OCI-LY7 (cell line): Measurements from ENCODE around the gene TMEM33. TPM values are rescaled to one million over a fixed set of nuclear protein-coding genes. Genes with fewer than 3 reads are reported as not detected.

Source experiments
- BruUV-seq: library from RNA; stranded (reverse); fragments of 400-500 nt; replicated peaks from 2 replicates; lab custom pipeline; 2021; lab: Mats Ljungman, UMichigan
- CTCF ChIA-PET: fragments of 300-600 bp; sonication (Branson Sonifier 250); formaldehyde crosslinking; loops from one replicate; lab custom pipeline; 2022; ENCODE audit warnings: antibody characterized with exemption; ENCODE audit not compliant: unreplicated experiment; lab: Charles Lee
- POLR2A ChIA-PET: fragments of 300-600 bp; sonication (Branson Sonifier 250); formaldehyde crosslinking; loops from one replicate; lab custom pipeline; 2022; ENCODE audit warnings: antibody characterized with exemption; lab: Charles Lee
- DNase-seq: peaks from one replicate; pipeline ENCODE4 v3.0.0-alpha.2; 2015; ENCODE audit warnings: low spot score
- H2AFZ ChIP-seq: fragments of 200-600 bp; sonication (generic), shearing (Covaris generic); 2 replicates; pipeline ENCODE4 v1.6.1; 2014; ENCODE audit warnings: mild to moderate bottlenecking, antibody characterized with exemption, low read length, moderate library complexity
- H3K27ac ChIP-seq: fragments of 200-600 bp; sonication (generic); 2 replicates; pipeline ENCODE4 v1.5.1; 2014; ENCODE audit warnings: mixed run types, low read depth, mild to moderate bottlenecking, moderate library complexity, low read length, inconsistent platforms; ENCODE audit not compliant: poor library complexity, severe bottlenecking
- H3K36me3 ChIP-seq: fragments of 200-600 bp; sonication (generic); 2 replicates; pipeline ENCODE4 v1.6.1; 2014; ENCODE audit warnings: mild to moderate bottlenecking, antibody characterized with exemption, low read length, moderate library complexity, mixed read lengths; ENCODE audit not compliant: insufficient read depth
- H3K4me1 ChIP-seq: fragments of 200-600 bp; sonication (generic); 2 replicates; pipeline ENCODE4 v1.5.1; 2014; ENCODE audit warnings: mild to moderate bottlenecking, low read length; ENCODE audit not compliant: insufficient read depth, poor library complexity, severe bottlenecking
- H3K4me2 ChIP-seq: fragments of 200-600 bp; sonication (generic); 2 replicates; pipeline ENCODE4 v1.6.1; 2014; ENCODE audit warnings: mild to moderate bottlenecking, low read length
- H3K4me3 ChIP-seq: fragments of 200-600 bp; sonication (generic); 2 replicates; pipeline ENCODE4 v1.5.1; 2014; ENCODE audit warnings: mild to moderate bottlenecking, low read depth, low read length; ENCODE audit not compliant: poor library complexity, severe bottlenecking
- H3K79me2 ChIP-seq: fragments of 200-600 bp; sonication (generic); 2 replicates; pipeline ENCODE4 v1.6.1; 2016; ENCODE audit warnings: low read depth, mild to moderate bottlenecking, low read length, moderate library complexity, mixed read lengths; ENCODE audit not compliant: insufficient read depth
- H3K9me2 ChIP-seq: fragments of 200-600 bp; sonication (generic); 2 replicates; pipeline ENCODE4 v1.6.1; 2016; ENCODE audit warnings: mild to moderate bottlenecking, low read length, mixed read lengths; ENCODE audit not compliant: insufficient read depth
- H3K9me3 ChIP-seq: fragments of 200-600 bp; sonication (generic); 2 replicates; pipeline ENCODE4 v1.6.1; 2014; ENCODE audit warnings: mild to moderate bottlenecking, mixed run types, low read length, mixed read lengths
- H4K20me1 ChIP-seq: fragments of 200-600 bp; sonication (generic); 2 replicates; pipeline ENCODE4 v1.6.1; 2014; ENCODE audit warnings: mild to moderate bottlenecking, antibody characterized with exemption, low read length, moderate library complexity, mixed read lengths; ENCODE audit not compliant: insufficient read depth
- CTCF ChIP-seq: fragments of 200-600 bp; sonication (generic); conservative IDR thresholded peaks from 2 replicates; pipeline ENCODE4 v1.5.1; 2014; ENCODE audit warnings: mild to moderate bottlenecking, antibody characterized with exemption, low read length, moderate library complexity, mixed read lengths
- EZH2phosphoT487 ChIP-seq: fragments of 200-600 bp; sonication (generic); IDR thresholded peaks from 2 replicates; pipeline ENCODE4 v1.6.1; 2018; ENCODE audit warnings: low read depth, borderline replicate concordance, mild to moderate bottlenecking, mixed run types, antibody characterized with exemption, low read length, moderate library complexity, mixed read lengths
- intact Hi-C: fragments of 100-400 bp; cut with micrococcal nuclease; formaldehyde crosslinking; loops from one replicate; pipeline ENCODE4 v1.10.0; 2022; ENCODE audit not compliant: unreplicated experiment
- total RNA-seq, 2 experiments: library from RNA; depleted of rRNA in 1 of 2; stranded (reverse); fragments of >200 nt in 1 of 2; shearing (Covaris generic) in 1 of 2; gene quantifications; 2 replicates each; pipeline ENCODE4 v1.2.3, GENCODE V29; 2014 to 2022

The TMEM33 gene
- total RNA-seq, 2 experiments from 2014 or later: 25.7 to 46.6 TPM

- BruUV-seq: no TSS peak
- H3K4me1 ChIP-seq: peaks cover 29% of the 10 kb centered on the region
- ChIA-PET CTCF (no interaction called here), POLR2A (interaction anchor here (1.0 to 1.1 kb wide), 3 partner anchors 8 to 82 kb away, joined by 3 to 4 read pairs (median 3); no protein-coding TSS in a partner anchor)
- H2AFZ ChIP-seq: peak overlapping the region; percentile 95
- H3K4me2 ChIP-seq: peak overlapping the region; percentile 81; the same call in 1 of the 2 replicates
- peaks cover 39% of the 10 kb centered on the region for H3K79me2 ChIP-seq
- TF ChIP-seq EZH2phosphoT487: no peak
- no peak for TF ChIP-seq CTCF
- no peak for DNase-seq
- H3K9me3 ChIP-seq: no peaks in the 10 kb centered on the region
- no peaks in the 10 kb centered on the region for H3K9me2 ChIP-seq
- no peak overlapping the region for H3K27ac ChIP-seq
- peaks cover 26% of the 10 kb centered on the region for H3K36me3 ChIP-seq
- no peak overlapping the region for H3K4me3 ChIP-seq
- peaks cover 16% of the 10 kb centered on the region; the same call in 1 of the 2 replicates for H4K20me1 ChIP-seq
- intact Hi-C loops: loop anchor here (2.0 kb wide), 1 partner anchor 57 kb away; the partner anchor contains the start of gene SLC30A9
These were observed 1.2 kb upstream of the TMEM33 start for GRCh38 chr4:41933997-41934503.

DNA sequence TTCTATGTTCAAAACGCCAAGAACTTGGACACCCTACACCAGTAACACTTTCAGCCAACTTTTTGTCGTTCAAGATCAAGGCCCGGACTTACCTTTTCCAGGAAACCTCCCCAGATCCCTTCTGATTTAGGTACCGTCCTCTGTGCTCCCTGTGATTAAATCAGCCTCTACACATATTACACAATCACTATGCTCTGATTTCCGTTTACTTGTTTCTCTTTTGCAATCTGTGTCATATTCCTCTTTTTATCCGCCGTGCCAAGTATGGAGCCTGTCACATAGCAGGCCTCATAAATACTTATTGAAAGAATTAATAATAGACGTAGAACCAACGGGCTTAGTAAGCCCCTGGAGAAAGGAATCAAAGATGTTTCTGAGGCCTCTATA, 722 bp upstream of the TMEM33 start:
- DNase-seq: no peak
- Histone ChIP-seq H3K9me3 (no peaks in the 10 kb centered on the region), H2AFZ (peak overlapping the region; percentile 95), H3K9me2 (no peaks in the 10 kb centered on the region), H3K4me3 (peak overlapping the region; percentile 97), H4K20me1 (peaks cover 16% of the 10 kb centered on the region; the same call in 1 of the 2 replicates), H3K36me3 (peaks cover 30% of the 10 kb centered on the region), H3K27ac (no peak overlapping the region), H3K4me2 (peak overlapping the region; percentile 81), H3K4me1 (peaks cover 29% of the 10 kb centered on the region), H3K79me2 (peaks cover 44% of the 10 kb centered on the region)
- intact Hi-C loops: loop anchor here (2.0 kb wide), 1 partner anchor 56 kb away; the partner anchor contains the start of gene SLC30A9
- no TSS peak for BruUV-seq
- TF ChIP-seq EZH2phosphoT487 (no peak), CTCF (no peak)
- POLR2A ChIA-PET: interaction anchor here (0.7 to 1.1 kb wide), 5 partner anchors 9 to 82 kb away, joined by 3 to 4 read pairs (median 3); no protein-coding TSS in a partner anchor
- CTCF ChIA-PET: no interaction called here

DNA sequence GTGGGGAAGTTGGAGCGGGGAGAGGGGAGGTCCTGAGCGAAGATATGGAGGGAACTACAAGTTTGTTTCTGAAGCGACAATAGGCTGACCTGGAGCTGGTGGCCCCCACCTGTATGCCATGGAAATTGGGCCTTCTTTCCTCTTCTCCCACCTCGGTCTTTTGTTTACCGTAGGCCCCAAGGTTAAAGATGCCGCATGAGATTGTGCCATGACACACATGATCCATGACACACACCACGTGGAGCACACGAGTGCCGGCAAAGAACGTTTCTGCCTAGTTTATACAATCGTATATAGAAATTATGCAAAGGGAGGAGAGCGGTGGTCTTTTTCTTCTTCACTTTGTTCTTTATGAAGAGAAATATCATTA, 408 bp downstream of the TMEM33 start:
- peaks cover 53% of the 10 kb centered on the region for H3K79me2 ChIP-seq
- DNase-seq: peak; percentile 28

More for the DNA sequence above, 408 bp downstream of the TMEM33 start:
- peak overlapping the region; percentile 97 for H3K4me3 ChIP-seq
- H3K27ac ChIP-seq: peak overlapping the region; percentile 44
- peak overlapping the region; percentile 95 for H2AFZ ChIP-seq
- BruUV-seq: no TSS peak
- H3K4me2 ChIP-seq: peak overlapping the region; percentile 81
- ChIA-PET POLR2A (interaction anchor here (0.5 to 0.6 kb wide), 2 partner anchors 202 to 217 kb away, joined by 3 read pairs; partner anchors contain the start of gene BEND4), CTCF (interaction anchor here (0.6 kb wide), 1 partner anchor 293 kb away, joined by 8 read pairs; no protein-coding TSS in a partner anchor)
- H3K4me1 ChIP-seq: peaks cover 29% of the 10 kb centered on the region
- H4K20me1 ChIP-seq: peaks cover 16% of the 10 kb centered on the region; the same call in 1 of the 2 replicates
- H3K9me3 ChIP-seq: no peaks in the 10 kb centered on the region
- no peaks in the 10 kb centered on the region for H3K9me2 ChIP-seq
- TF ChIP-seq CTCF (no peak), EZH2phosphoT487 (no peak)
- peaks cover 40% of the 10 kb centered on the region for H3K36me3 ChIP-seq
- intact Hi-C loops: loop anchor here (2.0 to 5.0 kb wide), 2 partner anchors 55 to 217 kb away; partner anchors contain the start of genes BEND4 and SLC30A9
